ENCODE measurements around the gene MAP3K14. TPM values are rescaled to one million over a fixed set of nuclear protein-coding genes. Genes with fewer than 3 reads are reported as not detected.
A peak's percentile ranks its signal among the peaks of the same experiment; 100 is the strongest.

MAP3K14 gene
- total RNA-seq, 1 experiment from 2014 or later = 7.8 TPM

GRCh38 chr17:45263477-45263860 lies 53.4 kb downstream of the MAP3K14 start:
- H3K14ac ChIP-seq (ENCODE audit: insufficient read depth, low read length) = no peak overlapping the region
- Mint-ChIP-seq H3K36me3 (ENCODE audit: insufficient read depth in 1 of 3, low read depth in 3 of 3) (peaks cover 2 to 27% (median 21%) of the 10 kb centered on the region in 3 experiments; a peak in 6 of 7 replicates), H3K27me3 (ENCODE audit: low read depth) (peaks cover 17% of the 10 kb centered on the region), H3K4me3 (no peak overlapping the region), H3K9me3 (no peaks in the 10 kb centered on the region), H3K27ac (no peak overlapping the region), H3K4me1 (peaks cover 8 to 12% of the 10 kb centered on the region in 2 experiments)
- peaks cover 9% of the 10 kb centered on the region for H3K23me2 ChIP-seq (ENCODE audit: insufficient read length, low read depth, low read length, poor library complexity, severe bottlenecking)
- no peak overlapping the region for H3K18ac ChIP-seq (ENCODE audit: insufficient read length, low read depth, low read length)
- no peak overlapping the region for H3K9ac ChIP-seq (ENCODE audit: extremely low read depth, insufficient read length, low read length)
- H3K79me1 ChIP-seq (ENCODE audit: insufficient read depth, low read depth, low read length, poor library complexity, severe bottlenecking) = no peaks in the 10 kb centered on the region
- H3T11ph ChIP-seq (ENCODE audit: low read length) = no peak overlapping the region
- no peaks in the 10 kb centered on the region for H3K4me1 ChIP-seq (ENCODE audit: insufficient read depth, low read length)
- no peaks in the 10 kb centered on the region for H4K20me1 ChIP-seq (ENCODE audit: control insufficient read depth, insufficient read depth, insufficient read length)
- H4K5ac ChIP-seq (ENCODE audit: insufficient read length, low read depth, low read length) = no peak overlapping the region
- no peak overlapping the region for H3K56ac ChIP-seq (ENCODE audit: insufficient read length, low read depth, low read length)
- no peak overlapping the region for H2BK15ac ChIP-seq (ENCODE audit: low read depth, low read length)
- no peak overlapping the region for H2AK5ac ChIP-seq (ENCODE audit: insufficient read length, low read length)
- H3K4me2 ChIP-seq (ENCODE audit: insufficient read depth, insufficient read length, low read length) = no peak overlapping the region
- H3K4ac ChIP-seq (ENCODE audit: low read depth, low read length) = no peak overlapping the region
- no peaks in the 10 kb centered on the region for H3K27me3 ChIP-seq (ENCODE audit: insufficient read depth, low read length)
- H2BK12ac ChIP-seq (ENCODE audit: insufficient read length, low read depth, low read length) = no peak overlapping the region
- TF ChIP-seq CTCF (conservative IDR thresholded peaks at IDR 0.05) = no peak
- no peaks in the 10 kb centered on the region for H3K79me2 ChIP-seq (ENCODE audit: insufficient read depth, low read length)
- no peaks in the 10 kb centered on the region for H3K9me3 ChIP-seq (ENCODE audit: control insufficient read depth, low read depth, low read length)
- no peak overlapping the region for H4K91ac ChIP-seq (ENCODE audit: insufficient read length, low read depth, low read length)
- no peak overlapping the region for H2BK5ac ChIP-seq (ENCODE audit: insufficient read length, low read length)
- no peak overlapping the region for H3K27ac ChIP-seq (ENCODE audit: insufficient read length, low read depth, low read length)
- no CpG with 5 or more reads among the region's 7 CpGs for WGBS (ENCODE audit: extremely low coverage, insufficient read length, low lambda C conversion rate)
- DNase-seq = peak; percentile 28
- no peak overlapping the region for H2BK20ac ChIP-seq (ENCODE audit: low read depth, low read length, poor library complexity, severe bottlenecking)
- no peak overlapping the region for H2AFZ ChIP-seq (ENCODE audit: low read length)
- no peak overlapping the region for H2BK120ac ChIP-seq (ENCODE audit: low read depth, low read length, poor library complexity, severe bottlenecking)
- H4K8ac ChIP-seq (replicated peaks; ENCODE audit: insufficient read length, low read depth, low read length) = no peak overlapping the region
- no peak overlapping the region for H3K23ac ChIP-seq (ENCODE audit: insufficient read length, low read depth, low read length)
